Activated CD4-positive, alpha-beta T cell treated with anti-CD3 and anti-CD28 coated beads, Interleukin-2, amount 50 U/mL, for 4 hours (primary cell): ENCODE results near the gene GABRQ.

Experiments
- DNase-seq, 2 experiments: peaks; one replicate each; pipeline ENCODE4 v3.0.0-alpha.2; 2020

The GABRQ gene

GRCh38 chrX:152637649-152638442 is at the start of gene GABRQ:
TSS of gene GABRQ (plus strand) at chrX:152637895. CDS start at chrX:152638203, 308 bp downstream.
- DNase-seq, result no peak

- DNase-seq, result no peak
Measured at GRCh38 chrX:152588206-152588605, 49.5 kb upstream of the GABRQ start.

GRCh38 chrX:152600853-152601633 is 36.7 kb upstream of the GABRQ start:
- no peak for DNase-seq

- DNase-seq, result no peak
Measured at GRCh38 chrX:152601848-152602616, 35.7 kb upstream of the GABRQ start.

GRCh38 chrX:152614791-152615190 is 22.9 kb upstream of the GABRQ start:
- DNase-seq, result no peak

GRCh38 chrX:152619897-152620296 is 17.8 kb upstream of the GABRQ start:
- DNase-seq, result no peak

- peak; percentile 1 to 13 for DNase-seq
Measured at GRCh38 chrX:152632445-152633097, 5.1 kb upstream of the GABRQ start.

- no peak for DNase-seq
Measured at GRCh38 chrX:152635941-152636340, 1.8 kb upstream of the GABRQ start.

- DNase-seq, result no peak
Measured at GRCh38 chrX:152638443-152638904, 779 bp downstream of the GABRQ start.

- DNase-seq, result no peak
Measured at GRCh38 chrX:152639426-152639825, 1.7 kb downstream of the GABRQ start.

GRCh38 chrX:152640034-152640818 is 2.5 kb downstream of the GABRQ start:
- no peak for DNase-seq

- DNase-seq, result no peak
Measured at GRCh38 chrX:152641256-152641875, 3.7 kb downstream of the GABRQ start.

GRCh38 chrX:152641996-152642395 is 4.3 kb downstream of the GABRQ start:
- DNase-seq, result no peak

GRCh38 chrX:152642931-152643564 is 5.4 kb downstream of the GABRQ start:
- DNase-seq, result no peak

GRCh38 chrX:152646961-152647360 is 9.3 kb downstream of the GABRQ start:
- no peak for DNase-seq

GRCh38 chrX:152647978-152648377 is 10.3 kb downstream of the GABRQ start:
- no peak for DNase-seq

GRCh38 chrX:152652060-152652459 is 14.4 kb downstream of the GABRQ start:
- DNase-seq, result no peak

- DNase-seq, result no peak
Measured at GRCh38 chrX:152652467-152652866, 14.8 kb downstream of the GABRQ start.

- DNase-seq, result no peak
Measured at GRCh38 chrX:152656087-152656486, 18.4 kb downstream of the GABRQ start.

- DNase-seq, result no peak
Measured at GRCh38 chrX:152656890-152657289, 19.2 kb downstream of the GABRQ start.

- DNase-seq, result no peak
Measured at GRCh38 chrX:152658302-152658701, 20.6 kb downstream of the GABRQ start.
